ENCODE results near the gene THSD7B.
"Not testable (repeated sequence)": the region's sequence is repeated elsewhere in the genome, so short reads cannot be mapped to it uniquely, and the experiment has no call there.

The THSD7B gene

GRCh38 chr2:137508739-137509384 is 743.5 kb downstream of the THSD7B start:
- DNase-seq (ENCODE audit: low read depth in 2 of 3, low spot score in 2 of 3), result no peak

- no peak for DNase-seq (ENCODE audit: low read depth in 2 of 3, low spot score in 2 of 3)
These were observed 746.2 kb downstream of the THSD7B start for GRCh38 chr2:137511526-137511925.

DNA sequence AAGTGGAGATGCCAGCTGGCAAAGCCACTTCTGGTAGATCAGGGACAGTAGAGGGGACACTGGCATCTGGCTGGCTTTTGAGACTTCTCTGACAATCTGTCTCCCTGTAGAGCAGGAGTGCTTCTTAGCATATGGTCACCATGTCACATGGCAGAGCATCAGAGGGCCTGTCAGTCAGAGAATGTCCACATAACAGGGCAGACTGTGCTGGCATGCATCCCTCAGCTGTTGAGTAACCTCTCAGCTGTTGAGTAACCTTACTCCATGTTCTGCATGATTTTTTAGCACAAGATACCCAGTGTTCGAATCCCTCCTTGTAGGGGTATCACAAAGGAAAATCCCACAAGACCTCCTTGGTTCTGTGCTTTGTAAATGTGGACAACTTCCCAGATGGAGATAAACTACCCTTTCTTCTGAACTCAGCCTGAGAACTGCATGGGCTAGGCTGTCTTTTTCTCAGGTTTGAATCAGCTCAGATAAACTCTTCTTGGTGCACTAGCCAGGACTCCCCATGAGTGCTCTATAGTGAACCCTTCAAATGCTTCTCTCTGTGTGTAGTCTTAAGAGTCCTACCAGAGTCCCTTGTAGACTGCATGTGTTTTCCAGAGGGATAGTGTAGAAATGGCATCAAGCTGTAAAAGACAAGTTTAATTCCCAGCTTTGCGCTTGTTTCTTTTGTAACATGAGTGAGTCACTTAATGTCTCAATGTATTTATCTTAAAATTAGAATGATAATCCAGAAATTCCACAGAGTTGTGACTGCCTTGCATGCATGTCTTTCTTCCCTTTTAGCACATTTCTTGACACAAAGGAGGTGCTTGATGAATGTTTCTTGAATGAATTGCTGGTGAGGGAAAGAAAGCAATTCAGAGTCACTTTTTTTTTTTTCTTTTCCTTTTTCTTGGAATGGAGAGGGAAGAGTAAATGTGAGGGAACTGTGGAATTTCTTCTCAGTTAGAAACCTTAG is 756.6 kb downstream of the THSD7B start:
- no peak for DNase-seq (ENCODE audit: low read depth in 2 of 3, low spot score in 2 of 3)

DNA sequence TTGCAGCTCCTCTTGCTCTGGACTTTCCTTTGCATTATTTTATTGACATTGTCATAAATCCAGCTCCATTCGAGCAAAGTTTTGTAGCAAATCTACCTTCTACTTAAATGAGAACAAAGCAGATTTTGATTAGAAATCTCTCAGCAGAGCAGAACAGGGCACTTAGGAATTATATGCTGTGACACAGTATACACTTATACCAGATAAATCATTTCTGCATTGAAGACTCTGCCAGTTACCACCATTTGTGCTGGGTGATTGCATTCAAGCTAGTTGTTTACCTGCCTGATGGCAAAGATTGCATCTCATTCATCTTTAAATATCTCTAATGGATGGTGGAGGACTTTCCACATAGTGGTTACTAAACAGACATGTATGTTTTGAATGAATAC is 757.3 kb downstream of the THSD7B start:
- DNase-seq (ENCODE audit: low read depth in 2 of 3, low spot score in 2 of 3), result no peak

GRCh38 chr2:137523931-137524330 is 758.6 kb downstream of the THSD7B start:
- no peak for DNase-seq (ENCODE audit: low read depth in 2 of 3, low spot score in 2 of 3)

GRCh38 chr2:137525132-137525531 is 759.8 kb downstream of the THSD7B start:
- DNase-seq (ENCODE audit: low read depth in 2 of 3, low spot score in 2 of 3), result no peak

DNA sequence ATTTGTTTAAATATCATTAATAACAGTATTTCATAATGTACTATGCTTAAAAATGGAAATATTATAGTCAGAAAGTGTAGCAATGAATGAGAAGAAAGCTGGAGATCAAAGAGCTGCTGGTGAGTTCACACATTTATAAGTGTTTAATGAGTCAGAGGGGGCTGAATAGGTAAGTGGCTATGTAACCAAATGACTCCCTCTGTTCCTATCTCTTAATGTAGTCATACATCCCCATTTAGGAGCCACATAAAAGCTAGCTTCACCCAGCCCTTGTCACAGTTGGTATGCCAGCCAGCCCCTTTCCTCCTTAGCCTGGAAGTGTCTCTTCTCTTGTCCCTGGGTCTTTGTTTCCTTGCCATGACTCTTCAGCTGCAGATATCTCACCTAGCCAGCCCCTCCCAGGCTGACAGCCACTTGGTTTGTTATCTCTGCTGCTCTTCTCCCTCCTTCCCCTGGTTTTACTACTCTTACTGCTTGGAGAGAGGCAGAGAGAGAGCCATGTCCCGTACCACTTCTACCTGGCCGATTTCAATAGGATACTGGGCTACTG is 760.4 kb downstream of the THSD7B start:
- no peak for DNase-seq (ENCODE audit: low read depth in 2 of 3, low spot score in 2 of 3)

DNA sequence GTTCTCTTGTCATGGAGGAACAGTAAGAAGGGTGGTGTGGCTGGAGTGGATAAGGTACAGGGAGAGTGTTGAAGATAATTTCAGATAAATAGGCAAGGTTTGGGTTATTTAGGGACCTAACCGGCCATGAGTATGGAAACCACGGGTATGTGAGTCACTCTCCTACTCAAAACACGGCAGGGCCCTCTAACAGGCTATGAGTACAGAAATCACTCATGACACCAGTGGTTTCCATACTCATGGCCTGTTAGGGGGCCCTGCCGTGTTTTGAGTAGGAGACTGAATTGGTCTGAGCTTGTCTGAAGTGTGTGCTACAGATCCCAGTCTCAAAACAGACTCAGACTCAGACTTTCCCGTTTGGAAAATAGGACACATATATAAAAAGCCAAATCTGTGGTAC is 770.6 kb downstream of the THSD7B start:
- DNase-seq (ENCODE audit: low read depth in 2 of 3, low spot score in 2 of 3), result no peak

DNA sequence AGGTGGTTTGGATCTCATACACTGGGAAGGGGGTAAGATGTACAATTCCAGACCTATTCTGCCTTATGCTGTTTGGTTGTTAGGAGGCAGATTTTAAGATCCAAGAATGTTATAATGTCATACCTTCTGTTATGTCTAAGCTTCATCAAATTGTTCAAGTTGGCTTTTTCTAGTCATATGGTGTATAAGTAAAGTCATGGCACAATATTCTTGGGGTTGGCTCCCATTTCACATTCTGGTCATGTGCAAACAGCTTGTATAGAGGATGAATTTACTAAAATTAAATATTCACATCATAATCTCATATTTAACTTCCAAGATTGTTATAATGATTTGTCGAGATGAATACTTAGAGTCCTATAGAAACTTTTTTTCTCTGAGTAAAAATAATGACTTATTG is 774.0 kb downstream of the THSD7B start:
- no peak for DNase-seq (ENCODE audit: low read depth in 2 of 3, low spot score in 2 of 3)

- no peak for DNase-seq (ENCODE audit: low read depth in 2 of 3, low spot score in 2 of 3)
These were observed 782.5 kb downstream of the THSD7B start for GRCh38 chr2:137547842-137548241.

DNA sequence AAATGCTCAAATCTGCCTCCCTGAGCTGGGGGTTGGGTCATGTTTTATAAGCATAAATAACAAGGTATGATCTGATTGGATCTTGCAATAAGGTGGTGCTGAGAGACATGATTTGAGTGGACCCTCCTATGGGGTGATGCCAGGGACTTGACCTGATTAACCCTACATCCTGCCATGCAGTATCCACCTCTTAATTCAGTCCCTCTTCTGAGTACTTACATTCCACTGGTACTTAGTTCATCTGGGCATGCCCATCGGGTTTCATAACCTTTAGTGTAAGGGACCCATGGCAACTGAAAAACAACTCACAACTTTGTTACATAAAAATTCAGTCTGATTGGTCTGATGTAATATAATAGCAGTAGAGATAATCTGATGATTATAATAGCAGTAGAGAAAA is 801.0 kb downstream of the THSD7B start:
- DNase-seq (ENCODE audit: low read depth in 2 of 3, low spot score in 2 of 3), result no peak

DNA sequence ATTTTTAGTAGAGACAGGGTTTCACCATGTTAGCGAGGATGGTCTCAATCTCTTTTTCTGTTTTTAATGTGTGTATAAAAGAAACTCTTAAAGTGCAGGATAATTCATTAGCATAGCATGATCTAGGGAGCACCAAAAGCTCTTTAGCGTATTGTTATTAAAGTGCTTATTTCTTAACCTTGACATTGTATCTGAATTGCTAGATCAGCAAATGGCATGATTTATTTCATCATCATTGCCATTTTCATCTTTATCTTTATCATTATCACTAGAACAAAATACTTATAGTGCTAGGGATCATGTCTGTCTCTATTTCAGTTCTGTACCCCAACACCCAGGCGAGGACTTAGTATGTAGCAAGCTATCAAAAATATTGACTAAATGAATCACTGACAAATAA is 805.1 kb downstream of the THSD7B start:
- DNase-seq (ENCODE audit: low read depth in 2 of 3, low spot score in 2 of 3), result no peak

DNA sequence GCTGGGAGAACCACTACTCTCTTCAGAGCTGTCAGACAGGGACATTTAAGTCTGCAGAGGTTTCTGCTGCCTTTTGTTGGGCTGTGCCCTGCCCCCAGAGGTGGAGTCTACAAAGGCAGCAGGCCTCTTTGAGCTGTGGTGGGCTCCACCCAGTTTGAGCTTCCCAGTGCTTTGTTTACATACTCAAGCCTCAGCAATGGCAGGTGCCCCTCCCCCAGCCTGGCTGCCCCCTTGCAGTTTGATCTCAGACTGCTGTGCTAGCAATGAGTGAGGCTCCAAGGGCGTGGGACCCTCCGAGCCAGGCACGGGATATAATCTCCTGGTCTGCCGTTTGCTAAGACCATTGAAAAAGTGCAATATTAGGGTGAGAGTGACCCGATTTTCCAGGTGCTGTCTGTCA is 822.5 kb downstream of the THSD7B start:
- DNase-seq (ENCODE audit: low read depth in 2 of 3, low spot score in 2 of 3), result not testable (repeated sequence)

GRCh38 chr2:137588578-137588977 is 823.2 kb downstream of the THSD7B start:
- not testable (repeated sequence) for DNase-seq (ENCODE audit: low read depth in 2 of 3, low spot score in 2 of 3)

- DNase-seq (ENCODE audit: low read depth in 2 of 3, low spot score in 2 of 3), result no peak
These were observed 824.8 kb downstream of the THSD7B start for GRCh38 chr2:137590102-137590501.

- DNase-seq (ENCODE audit: low read depth in 2 of 3, low spot score in 2 of 3), result no peak
These were observed 842.5 kb downstream of the THSD7B start for GRCh38 chr2:137607722-137608318.

GRCh38 chr2:137638932-137639331 is 873.6 kb downstream of the THSD7B start:
- no peak for DNase-seq (ENCODE audit: low read depth in 2 of 3, low spot score in 2 of 3)

GRCh38 chr2:137644731-137645130 is 879.4 kb downstream of the THSD7B start:
- no peak for DNase-seq (ENCODE audit: low read depth in 2 of 3, low spot score in 2 of 3)

- DNase-seq (ENCODE audit: low read depth in 2 of 3, low spot score in 2 of 3), result no peak
These were observed 888.7 kb downstream of the THSD7B start for GRCh38 chr2:137654046-137654445.

DNA sequence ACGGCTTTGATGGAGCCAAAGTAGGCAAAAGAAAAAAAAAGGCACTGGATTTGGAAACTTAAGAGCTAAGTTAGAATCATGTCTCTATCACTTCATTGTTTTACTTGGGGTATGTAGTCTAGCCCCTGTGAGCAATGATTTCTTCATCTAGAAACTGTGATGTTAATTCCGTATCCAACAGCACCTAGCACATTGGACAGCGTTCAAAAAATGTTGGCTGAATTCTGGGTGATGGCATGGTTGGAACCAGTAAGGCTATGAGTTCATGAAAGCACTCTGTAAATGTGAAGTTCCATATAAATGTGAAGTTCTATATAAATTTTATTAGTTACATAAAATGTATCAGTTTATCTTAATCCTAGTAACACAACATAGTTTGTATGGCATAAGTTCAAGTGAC is 890.5 kb downstream of the THSD7B start:
- DNase-seq (ENCODE audit: low read depth in 2 of 3, low spot score in 2 of 3), result no peak

GRCh38 chr2:137658433-137658832 is 893.1 kb downstream of the THSD7B start:
- no peak for DNase-seq (ENCODE audit: low read depth in 2 of 3, low spot score in 2 of 3)

DNA sequence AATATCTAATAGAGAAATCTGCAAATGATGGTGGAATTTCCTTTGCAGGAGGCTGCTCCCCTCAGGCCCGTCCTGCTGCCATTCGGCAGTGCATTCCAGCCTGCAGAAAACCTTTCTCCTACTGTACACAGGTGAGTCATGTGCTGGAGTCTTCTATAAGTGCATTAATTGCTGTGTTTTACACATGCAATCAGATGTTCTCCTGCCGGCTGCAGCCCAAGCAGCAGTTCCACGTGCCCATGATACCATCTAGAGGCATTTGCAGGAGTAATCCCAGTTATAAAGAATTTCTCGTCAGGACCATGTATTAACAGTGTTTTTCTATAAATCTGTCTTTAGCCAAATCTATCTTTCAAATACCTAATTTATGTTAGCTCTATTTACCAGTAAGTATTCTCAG is 894.3 kb downstream of the THSD7B start:
- DNase-seq (ENCODE audit: low read depth in 2 of 3, low spot score in 2 of 3), result no peak
